Measurements from ENCODE around the gene C1orf105.

- TF ChIP-seq CTCF (IDR thresholded peaks at IDR 0.05) (no peak), POLR2A (IDR thresholded peaks at IDR 0.05) (no peak)
These were observed 93.6 kb downstream of the C1orf105 start for GRCh38 chr1:172514108-172514507.

Measured in testis (tissue), 2 donors.